MCF 10A (cell line): ENCODE results near the gene RASL11B. TPM values are rescaled to one million over a fixed set of nuclear protein-coding genes. Genes with fewer than 3 reads are reported as not detected.
A peak's percentile ranks its signal among the peaks of the same experiment; 100 is the strongest.
"Not testable (repeated sequence)": the region's sequence is repeated elsewhere in the genome, so short reads cannot be mapped to it uniquely, and the experiment has no call there.

Experiments
- BruUV-seq: library from RNA; stranded (reverse); fragments of 400-500 nt; replicated peaks from 2 replicates; lab custom pipeline; 2021; lab: Mats Ljungman, UMichigan
- CTCF ChIA-PET: fragments of 300-600 bp; sonication (Branson Sonifier 250); formaldehyde crosslinking; extraction: SDS; loops from one replicate; lab custom pipeline; 2021; ENCODE audit warnings: antibody characterized with exemption, inconsistent platforms; lab: Yijun Ruan, JAX
- POLR2A ChIA-PET: fragments of 300-600, 350-650 bp; sonication (Branson Sonifier 250); formaldehyde crosslinking; extraction: SDS; loops from one replicate; lab custom pipeline; 2020; ENCODE audit warnings: antibody characterized with exemption, inconsistent platforms; lab: Yijun Ruan, JAX
- DNase-seq: peaks from one replicate; pipeline ENCODE4 v3.0.0-alpha.2; 2018; ENCODE audit not compliant: unreplicated experiment
- H3K27ac Mint-ChIP-seq: one replicate; pipeline ENCODE4 v1.8.0; 2022; ENCODE audit warnings: mild to moderate bottlenecking, low read depth, mixed read lengths; ENCODE audit not compliant: unreplicated experiment
- H3K27me3 Mint-ChIP-seq: one replicate; pipeline ENCODE4 v1.8.0; 2022; ENCODE audit warnings: mixed read lengths; ENCODE audit not compliant: insufficient read depth, unreplicated experiment
- H3K36me3 Mint-ChIP-seq: one replicate; pipeline ENCODE4 v1.8.0; 2022; ENCODE audit warnings: mild to moderate bottlenecking, moderate library complexity, mixed read lengths; ENCODE audit not compliant: insufficient read depth, unreplicated experiment
- H3K4me1 Mint-ChIP-seq: one replicate; pipeline ENCODE4 v1.8.0; 2022; ENCODE audit warnings: mixed read lengths; ENCODE audit not compliant: insufficient read depth, unreplicated experiment
- H3K4me3 Mint-ChIP-seq: one replicate; pipeline ENCODE4 v1.8.0; 2022; ENCODE audit warnings: mild to moderate bottlenecking, moderate library complexity, mixed read lengths; ENCODE audit not compliant: unreplicated experiment
- H3K9me3 Mint-ChIP-seq: one replicate; pipeline ENCODE4 v1.8.0; 2022; ENCODE audit warnings: mixed read lengths; ENCODE audit not compliant: unreplicated experiment
- intact Hi-C: fragments of 100-400 bp; cut with micrococcal nuclease; formaldehyde crosslinking; loops from 2 replicates; pipeline ENCODE4 v1.14.1; 2022
- total RNA-seq: library from RNA; stranded (reverse); gene quantifications from 2 replicates; pipeline ENCODE4 v1.2.3, GENCODE V29; 2022
- TF ChIP-seq, protein P1 (sequence below): fragments of 200-600 bp; IDR thresholded peaks from one replicate; pipeline ENCODE4 v1.8.0; 2022; ENCODE audit warnings: antibody characterized with exemption, mild to moderate bottlenecking; ENCODE audit not compliant: unreplicated experiment

The RASL11B gene
- total RNA-seq, 1 experiment from 2014 or later: 2.6 TPM

DNA sequence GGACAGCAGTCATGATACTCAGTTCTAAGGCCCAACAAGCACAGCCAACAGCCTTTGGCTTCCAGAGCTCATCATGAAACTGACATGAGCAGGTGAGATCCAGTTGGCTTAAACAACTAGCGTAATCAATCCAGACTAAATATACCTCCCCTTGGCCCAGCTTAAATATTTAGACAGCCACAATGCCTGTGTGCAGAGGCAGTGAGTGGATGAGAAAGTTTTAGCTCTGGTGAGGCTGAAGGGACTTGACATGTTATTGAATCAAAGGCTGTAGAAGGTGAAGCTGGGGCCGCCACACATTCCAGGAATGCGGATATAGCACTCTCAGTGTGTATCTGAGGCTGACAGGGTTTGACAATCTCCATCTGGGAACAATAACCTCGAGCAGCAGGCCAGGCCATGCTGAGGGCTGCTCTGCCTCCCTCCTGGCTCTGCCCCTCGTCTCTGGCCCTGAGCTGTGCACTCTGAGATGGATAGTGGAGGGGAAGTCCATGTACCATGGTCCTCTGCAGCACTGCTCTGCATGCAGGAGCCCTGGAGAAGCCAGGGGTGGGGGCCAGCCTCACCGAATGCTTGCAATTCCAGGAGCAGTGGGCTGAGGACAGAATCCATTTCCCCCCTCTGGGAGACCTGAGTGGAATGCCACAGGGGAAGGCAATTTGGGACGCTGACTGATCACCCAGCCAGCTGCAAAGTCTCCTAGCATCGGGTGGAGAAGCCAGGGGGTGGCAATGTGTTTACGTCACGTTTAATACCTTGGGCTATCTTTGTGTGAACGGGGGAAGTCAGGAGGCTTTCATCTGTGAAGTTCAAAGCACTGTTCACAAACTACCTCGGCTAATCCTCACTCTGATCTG, 37.3 kb upstream of the RASL11B start:
- no peak overlapping the region for H3K4me3 Mint-ChIP-seq
- ChIA-PET CTCF (interaction anchor here (1.1 kb wide), 1 partner anchor 12 kb away, joined by 3 read pairs; no protein-coding TSS in a partner anchor), POLR2A (interaction anchor here (0.6 to 3.9 kb wide), 4 partner anchors 12 to 113 kb away, joined by 3 to 124 read pairs (median 3); no protein-coding TSS in a partner anchor)
- intact Hi-C loops: loop anchor here (5.0 kb wide), 1 partner anchor 37 kb away; the partner anchor contains the start of gene RASL11B
- H3K4me1 Mint-ChIP-seq: peaks cover 38% of the 10 kb centered on the region
- H3K27ac Mint-ChIP-seq: peak overlapping the region; percentile 92
- TF ChIP-seq, protein P1, sequence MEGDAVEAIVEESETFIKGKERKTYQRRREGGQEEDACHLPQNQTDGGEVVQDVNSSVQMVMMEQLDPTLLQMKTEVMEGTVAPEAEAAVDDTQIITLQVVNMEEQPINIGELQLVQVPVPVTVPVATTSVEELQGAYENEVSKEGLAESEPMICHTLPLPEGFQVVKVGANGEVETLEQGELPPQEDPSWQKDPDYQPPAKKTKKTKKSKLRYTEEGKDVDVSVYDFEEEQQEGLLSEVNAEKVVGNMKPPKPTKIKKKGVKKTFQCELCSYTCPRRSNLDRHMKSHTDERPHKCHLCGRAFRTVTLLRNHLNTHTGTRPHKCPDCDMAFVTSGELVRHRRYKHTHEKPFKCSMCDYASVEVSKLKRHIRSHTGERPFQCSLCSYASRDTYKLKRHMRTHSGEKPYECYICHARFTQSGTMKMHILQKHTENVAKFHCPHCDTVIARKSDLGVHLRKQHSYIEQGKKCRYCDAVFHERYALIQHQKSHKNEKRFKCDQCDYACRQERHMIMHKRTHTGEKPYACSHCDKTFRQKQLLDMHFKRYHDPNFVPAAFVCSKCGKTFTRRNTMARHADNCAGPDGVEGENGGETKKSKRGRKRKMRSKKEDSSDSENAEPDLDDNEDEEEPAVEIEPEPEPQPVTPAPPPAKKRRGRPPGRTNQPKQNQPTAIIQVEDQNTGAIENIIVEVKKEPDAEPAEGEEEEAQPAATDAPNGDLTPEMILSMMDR: no peak
- peaks cover 8% of the 10 kb centered on the region for H3K9me3 Mint-ChIP-seq
- no peaks in the 10 kb centered on the region for H3K36me3 Mint-ChIP-seq
- no peak for DNase-seq
- H3K27me3 Mint-ChIP-seq: no peaks in the 10 kb centered on the region
- BruUV-seq: no TSS peak

DNA sequence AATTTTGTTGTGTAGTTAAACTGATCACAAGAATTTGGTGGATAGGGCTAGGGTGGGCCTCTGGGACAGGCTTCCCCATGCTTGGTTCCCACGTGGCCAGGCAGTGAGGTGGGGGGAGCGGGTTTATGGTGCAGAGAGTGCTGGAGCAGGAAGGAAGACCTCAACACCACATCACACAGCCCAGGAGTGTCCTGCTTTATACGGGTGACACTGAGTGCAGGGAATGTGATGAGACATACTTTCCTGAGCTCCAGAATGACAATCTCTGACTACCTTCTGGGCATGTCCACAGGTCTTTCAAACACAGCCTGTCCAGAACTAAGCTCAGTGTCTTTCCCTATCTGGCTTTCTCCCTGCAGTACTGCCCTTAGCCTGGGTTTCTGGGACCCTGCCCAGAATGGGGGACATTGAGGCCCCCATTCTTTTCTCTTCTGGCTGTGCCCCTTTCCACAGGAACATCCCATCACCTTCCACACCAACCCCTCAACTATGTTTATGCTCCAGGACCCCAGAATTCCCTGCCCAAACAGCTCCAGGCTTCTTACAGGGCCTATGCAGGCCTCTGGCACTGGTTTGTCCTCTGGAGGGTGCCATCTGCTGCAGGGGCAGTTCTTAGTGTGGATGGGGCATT, 36.5 kb upstream of the RASL11B start:
- no peak overlapping the region for H3K4me3 Mint-ChIP-seq
- intact Hi-C loops: no loop called here
- H3K4me1 Mint-ChIP-seq: peaks cover 38% of the 10 kb centered on the region
- TF ChIP-seq, protein P1: no peak
- ChIA-PET POLR2A (interaction anchor here (0.6 to 3.9 kb wide), 4 partner anchors 11 to 114 kb away, joined by 3 to 124 read pairs (median 4); no protein-coding TSS in a partner anchor), CTCF (interaction anchor here (0.6 kb wide), 2 partner anchors 85 to 1242 kb away, joined by 3 to 4 read pairs; no protein-coding TSS in a partner anchor)
- BruUV-seq: no TSS peak
- peaks cover 8% of the 10 kb centered on the region for H3K9me3 Mint-ChIP-seq
- H3K27me3 Mint-ChIP-seq: no peaks in the 10 kb centered on the region
- H3K27ac Mint-ChIP-seq: peak overlapping the region; percentile 95
- no peak for DNase-seq
- H3K36me3 Mint-ChIP-seq: no peaks in the 10 kb centered on the region

DNA sequence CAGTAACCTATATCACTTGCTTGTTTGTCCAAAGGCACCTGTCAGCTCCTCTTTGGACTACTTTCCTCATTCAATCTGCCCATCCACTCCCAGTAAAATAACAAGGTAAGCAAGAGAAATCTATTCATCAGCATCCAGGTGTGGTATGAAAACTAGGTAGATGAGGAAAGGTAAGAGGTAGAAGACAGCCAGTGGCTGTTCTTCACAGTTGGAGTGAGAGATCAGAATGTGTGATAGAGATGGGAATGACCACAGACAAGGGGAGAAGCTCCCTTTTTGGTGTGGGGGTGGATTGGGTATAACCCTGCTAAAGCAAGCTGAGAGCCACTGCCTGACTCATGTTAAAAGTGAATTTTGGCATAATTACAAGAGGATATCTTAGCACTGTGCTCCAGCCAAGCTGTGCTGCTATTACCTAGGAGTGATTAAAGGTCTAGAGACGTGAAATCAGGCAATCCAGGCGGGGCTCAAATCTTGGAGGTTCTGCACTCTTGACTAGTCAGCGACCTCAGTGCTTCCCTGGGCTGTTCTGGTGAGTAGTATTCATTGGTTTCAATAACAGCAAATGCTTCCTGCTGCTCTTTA, 28.1 kb upstream of the RASL11B start:
- no peak overlapping the region for H3K4me3 Mint-ChIP-seq
- peak; percentile 76 for DNase-seq

DNA sequence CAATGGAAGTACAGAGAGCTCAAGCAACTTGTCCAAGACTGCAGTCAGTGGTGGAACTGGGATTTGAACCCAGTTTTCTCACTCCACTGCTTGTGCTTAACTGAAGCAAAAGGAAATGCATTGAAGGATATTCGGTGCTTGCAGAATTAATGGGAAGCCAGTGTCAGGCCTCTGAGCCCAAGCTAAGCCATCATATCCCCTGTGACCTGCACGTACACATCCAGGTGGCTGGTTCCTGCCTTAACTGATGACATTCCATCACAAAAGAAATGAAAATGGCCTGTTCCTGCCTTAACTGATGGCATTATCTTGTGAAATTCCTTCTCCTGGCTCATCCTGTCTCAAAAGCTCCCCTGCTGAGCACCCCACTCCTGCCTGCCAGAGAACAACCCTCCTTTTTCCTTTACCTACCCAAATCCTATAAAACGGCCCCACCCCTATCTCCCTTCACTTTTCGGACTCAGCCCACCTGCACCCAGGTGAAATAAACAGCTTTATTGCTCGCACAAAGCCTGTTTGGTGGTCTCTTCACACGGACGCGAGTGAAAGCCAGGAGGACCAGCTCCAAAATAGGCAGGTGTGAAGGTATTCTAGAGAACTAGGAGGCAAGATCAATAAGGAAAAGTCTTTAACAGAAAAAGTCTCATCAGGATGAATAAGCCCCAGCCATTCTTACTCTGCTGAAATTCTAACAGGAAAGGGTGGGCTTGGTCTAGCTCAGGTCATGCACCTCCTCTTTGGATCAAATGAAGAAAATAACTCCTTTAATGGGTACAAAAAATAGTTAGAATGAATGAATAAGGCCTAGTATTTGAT, 27.3 kb upstream of the RASL11B start:
- peaks cover 47% of the 10 kb centered on the region for H3K4me1 Mint-ChIP-seq
- H3K4me3 Mint-ChIP-seq, H3K36me3 Mint-ChIP-seq, H3K27me3 Mint-ChIP-seq, BruUV-seq, H3K9me3 Mint-ChIP-seq, DNase-seq: not testable (repeated sequence)
- ChIA-PET CTCF (interaction anchor here (1.0 to 1.7 kb wide), 3 partner anchors 13 to 289 kb away, joined by 4 to 5 read pairs (median 5); no protein-coding TSS in a partner anchor), POLR2A (interaction anchor here (1.0 to 8.2 kb wide), 11 partner anchors 11 to 122 kb away, joined by 3 to 124 read pairs (median 4); partner anchors contain the start of gene RASL11B)
- H3K27ac Mint-ChIP-seq: peak overlapping the region; percentile 18
- intact Hi-C loops: loop anchor here (5.0 to 10.0 kb wide), 2 partner anchors 123 to 180 kb away; partner anchors contain the start of gene USP46

More for the DNA sequence above, 28.1 kb upstream of the RASL11B start:
- ChIA-PET POLR2A (interaction anchor here (0.7 to 8.2 kb wide), 11 partner anchors 10 to 172 kb away, joined by 3 to 124 read pairs (median 4); partner anchors contain the start of gene RASL11B), CTCF (interaction anchor here (1.1 to 1.7 kb wide), 2 partner anchors 120 to 289 kb away, joined by 4 to 5 read pairs; no protein-coding TSS in a partner anchor)
- Mint-ChIP-seq H3K27me3 (no peaks in the 10 kb centered on the region), H3K36me3 (no peaks in the 10 kb centered on the region), H3K27ac (no peak overlapping the region), H3K9me3 (no peaks in the 10 kb centered on the region), H3K4me1 (peaks cover 46% of the 10 kb centered on the region)
- intact Hi-C loops: loop anchor here (10.0 kb wide), 1 partner anchor 179 kb away; the partner anchor contains the start of gene USP46
- BruUV-seq: no TSS peak
- TF ChIP-seq, protein P1: no peak
